ENCODE results near the gene PRKAR1B.

- TF ChIP-seq EZH2 (IDR thresholded peaks at IDR 0.05; ENCODE audit: low read depth) (no peak), CTCF (conservative IDR thresholded peaks at IDR 0.05) (no peak)
Measured at GRCh38 chr7:770336-770735, 43.3 kb upstream of the PRKAR1B start.

Data from PC-9 (cell line).